ENCODE results near the gene CHST4. TPM values are rescaled to one million over a fixed set of nuclear protein-coding genes. Genes with fewer than 3 reads are reported as not detected.

Gene CHST4
- total and polyA plus RNA-seq, 2 of the 4 experiments (the other 2 are of a cell fraction): not detected

GRCh38 chr16:71484006-71484893 is 42.0 kb upstream of the CHST4 start:
- H2BK20ac ChIP-seq (ENCODE audit: low read depth, low read length): no peak overlapping the region
- no peaks in the 10 kb centered on the region; the same call in 1 of the 2 replicates for H3K27me3 ChIP-seq (ENCODE audit: control insufficient read depth, insufficient read depth, low read length)
- dilution Hi-C loops (cut with HindIII; ENCODE audit: low sequenced_read_pairs, unreplicated experiment) (no loop called here), in situ Hi-C loops (cut with MboI; ENCODE audit: low sequenced_read_pairs) (loop anchor here (25.0 kb wide), 1 partner anchor 697 kb away; no protein-coding TSS in a partner anchor), intact Hi-C loops (cut with micrococcal nuclease) (loop anchor here (1.0 kb wide), 1 partner anchor 22 kb away; the partner anchor contains the start of gene ZNF23)
- H4K5ac ChIP-seq (ENCODE audit: low read depth, low read length): peak overlapping the region; percentile 82
- H4K8ac ChIP-seq (ENCODE audit: low read depth in 2 of 2, low read length in 2 of 2): peak overlapping the region; percentile 91 to 96
- no peaks in the 10 kb centered on the region for H3K9me3 ChIP-seq (ENCODE audit: control insufficient read depth, insufficient read depth, low read length)
- no peaks in the 10 kb centered on the region for H4K20me1 ChIP-seq (ENCODE audit: insufficient read depth, low read length)
- H2AK5ac ChIP-seq (ENCODE audit: low read depth, low read length): peak overlapping the region; percentile 52; the same call in 1 of the 2 replicates
- 0 out of 2 replicates have a peak, but pooled peaks cover 2% of the 10 kb centered on the region for H3K9me1 ChIP-seq (ENCODE audit: insufficient read depth, low read length)
- 1% methylated on average over 15 of the region's 44 CpGs; no CpG with 5 or more reads in 1 of the 2 experiments for WGBS, 2 experiments (ENCODE audit: extremely low coverage in 2 of 2, insufficient read length in 1 of 2)
- peak overlapping the region; percentile 85 for H3K9ac ChIP-seq (ENCODE audit: low read depth, low read length)
- TF ChIP-seq RAD21 (IDR thresholded peaks at IDR 0.05; ENCODE audit: low read length): 0 out of 2 replicates have a peak, but pooled peaks have one; percentile 2
- peak; percentile 25; the same call in 1 of the 2 replicates for TF ChIP-seq MAZ (IDR thresholded peaks at IDR 0.05; ENCODE audit: borderline replicate concordance, low read depth, low read length)
- peak; percentile 96 for TF ChIP-seq POLR2A (IDR thresholded peaks at IDR 0.05; ENCODE audit: low read depth, low read length)
- TF ChIP-seq MAFK (IDR thresholded peaks at IDR 0.05; ENCODE audit: low read depth, low read length): no peak
- TF ChIP-seq BHLHE40 (IDR thresholded peaks at IDR 0.05; ENCODE audit: low read depth, low read length): no peak; the same call in 1 of the 2 replicates
- TF ChIP-seq MXI1 (IDR thresholded peaks at IDR 0.05; ENCODE audit: borderline replicate concordance, low read depth, low read length): 0 out of 2 replicates have a peak, but pooled peaks have one; percentile 45
- TF ChIP-seq CHD1 (IDR thresholded peaks at IDR 0.05; ENCODE audit: low read depth, low read length): peak; percentile 82; the same call in 1 of the 2 replicates
- TF ChIP-seq CTCF (conservative IDR thresholded peaks at IDR 0.05; ENCODE audit: low read depth, low read length): no peak
- peak overlapping the region; percentile 93 for H3K4me2 ChIP-seq (ENCODE audit: low read depth, low read length)
- H3K18ac ChIP-seq (ENCODE audit: low read depth, low read length): peak overlapping the region; percentile 60
- no peaks in the 10 kb centered on the region for H3K36me3 ChIP-seq (ENCODE audit: control insufficient read depth, insufficient read depth, low read length)
- no peaks in the 10 kb centered on the region for H3K4me1 ChIP-seq (ENCODE audit: control insufficient read depth, insufficient read depth, low read length)
- ATAC-seq (ENCODE audit: low read depth) (peak; percentile 98), DNase-seq (peak; percentile 96)
- H2AFZ ChIP-seq (replicated peaks; ENCODE audit: low read length, poor library complexity): peak overlapping the region; percentile 96
- peak overlapping the region; percentile 80 for H3K14ac ChIP-seq (replicated peaks; ENCODE audit: low read depth, low read length)
- peak overlapping the region; percentile 50 for H2BK120ac ChIP-seq (ENCODE audit: low read depth, low read length)
- H2BK5ac ChIP-seq (ENCODE audit: low read depth, low read length, poor library complexity, severe bottlenecking): peak overlapping the region; percentile 90
- H3K27ac ChIP-seq (ENCODE audit: insufficient read depth, low read length): peak overlapping the region; percentile 91
- H3K79me1 ChIP-seq (ENCODE audit: low read depth in 1 of 2, low read length in 2 of 2): peaks cover 6 to 7% of the 10 kb centered on the region in 2 experiments; a peak in 3 of 4 replicates
- BruUV-seq (replicated peaks): no TSS peak
- H2BK15ac ChIP-seq (ENCODE audit: low read depth, low read length): peak overlapping the region; percentile 22; the same call in 2 of the 3 replicates
- peak overlapping the region; percentile 78; the same call in 1 of the 2 replicates for H3K56ac ChIP-seq (ENCODE audit: extremely low read depth, insufficient read depth, low read length)
- H3K4ac ChIP-seq (ENCODE audit: low read depth, low read length): peak overlapping the region; percentile 86
- H3K23ac ChIP-seq (ENCODE audit: low read depth, low read length): peak overlapping the region; percentile 62; the same call in 1 of the 2 replicates
- POLR2A ChIA-PET (ENCODE audit: unreplicated experiment): no interaction called here
- peak overlapping the region; percentile 89 for H2AK9ac ChIP-seq (replicated peaks; ENCODE audit: low read depth, low read length, poor library complexity)
- peak overlapping the region; percentile 72 for H3K4me3 ChIP-seq (ENCODE audit: insufficient read depth, low read depth, low read length)
- H4K91ac ChIP-seq (ENCODE audit: insufficient read depth, low read depth, low read length): peak overlapping the region; percentile 73; the same call in 1 of the 2 replicates
- CTCF ChIA-PET: no interaction called here

All from IMR-90 (cell line).